H1 (cell line): Measurements from ENCODE around the gene PHACTR1. TPM values are rescaled to one million over a fixed set of nuclear protein-coding genes. Genes with fewer than 3 reads are reported as not detected.

Experiments used
- CHD2 ChIP-seq: IDR thresholded peaks from 2 replicates; pipeline ENCODE4 v1.6.1; 2012; ENCODE audit warnings: low read length, improper control_type of control experiment
- JUND ChIP-seq: IDR thresholded peaks from 2 replicates; pipeline ENCODE4 v1.6.1; 2011; ENCODE audit warnings: mild to moderate bottlenecking, improper control_type of control experiment, low read length
- RNF2 ChIP-seq: fragments of 200-900, 300-1000 bp; sonication (generic); IDR thresholded peaks from 2 replicates; pipeline ENCODE4 v1.7.1; 2016; ENCODE audit warnings: borderline replicate concordance, low read depth, mild to moderate bottlenecking, antibody characterized with exemption, low read length; ENCODE audit not compliant: poor library complexity, severe bottlenecking; ENCODE audit errors: missing control alignments
- polyA plus RNA-seq, 7 experiments: library from polyadenylated mRNA; depleted of rRNA in 3 of 7; stranded (reverse) in 5 of 7; unstranded in 2 of 7; fragments of >200 nt in 5 of 7; fragments of 200-250 nt in 2 of 7; gene quantifications; 1 replicate in 5 of 7; 2 replicates in 1 of 7; 4 replicates in 1 of 7; pipeline versions ENCODE4 v1.2.1 to v1.2.3, GENCODE V29; 2011 to 2013; ENCODE audit warnings: missing spikeins in 2 of 7, mixed read lengths in 2 of 7
- total RNA-seq: library from RNA; stranded (reverse); fragmentation: NEBNext Ultra II Directional; extraction: Animal tissue kit (Norgen Biotek cat#: 25700); gene quantifications from 2 replicates; pipeline ENCODE4 v1.2.1, GENCODE V29; 2021

The PHACTR1 gene
- total and polyA plus RNA-seq, 2 of the 8 experiments (the other 6 are each of a cell fraction or from before 2014, with no cell fraction given): 3.9 to 17.1 TPM

DNA sequence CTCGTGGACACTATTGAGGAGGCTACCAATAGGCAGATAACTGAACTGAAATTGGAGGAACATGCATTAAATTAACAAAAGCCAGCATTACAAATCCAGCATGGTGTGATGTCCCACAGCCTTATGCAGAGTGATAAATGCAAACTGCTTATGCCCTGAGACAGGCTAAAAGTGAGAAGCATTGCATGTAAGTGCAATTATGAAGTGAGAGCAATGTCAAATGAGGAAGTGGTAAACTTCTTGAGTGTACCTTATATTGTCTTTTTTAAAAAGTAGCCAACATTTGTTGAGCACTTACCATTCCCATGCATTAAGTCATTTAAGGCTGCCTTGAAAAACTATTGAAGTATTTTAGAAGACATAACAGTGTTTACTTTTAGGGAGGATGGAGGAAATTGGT, 399.6 kb downstream of the PHACTR1 start (continued):
- TF ChIP-seq JUND: no peak
- no peak for TF ChIP-seq CHD2
- TF ChIP-seq RNF2: no peak
